Measurements from ENCODE around the gene FHOD3. TPM values are rescaled to one million over a fixed set of nuclear protein-coding genes. Genes with fewer than 3 reads are reported as not detected.

Gene FHOD3
- polyA plus RNA-seq, 4 donors = 0.22 to 8.1 (median 1.9) TPM

DNA sequence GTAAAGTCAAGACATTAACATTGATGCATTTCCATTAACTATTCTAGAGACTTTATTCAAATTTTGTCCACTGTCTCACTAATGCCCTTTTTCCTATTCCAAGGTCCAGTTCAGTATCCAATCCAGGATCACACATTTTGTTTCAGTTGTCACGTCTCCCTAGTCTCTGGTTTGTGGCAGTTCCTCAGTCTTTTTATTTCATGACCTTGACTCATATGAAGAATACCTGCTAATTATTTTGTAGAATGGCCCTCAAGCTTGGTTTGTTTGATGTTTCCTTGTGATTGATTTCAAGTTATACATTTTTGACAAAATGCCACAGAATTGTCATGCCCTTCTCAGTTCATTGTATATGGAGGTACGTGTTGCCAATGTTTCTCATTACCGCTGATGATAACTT, 145.2 kb downstream of the FHOD3 start:
- no peak overlapping the region for H3K27ac ChIP-seq (ENCODE audit: low read depth in 1 of 3, low read length in 2 of 3)
- H3K4me1 ChIP-seq (ENCODE audit: control insufficient read depth in 3 of 3, insufficient read depth in 2 of 3, low read depth in 1 of 3, low read length in 2 of 3) = no peaks in the 10 kb centered on the region
- no peak for DNase-seq
- no peaks in the 10 kb centered on the region for H3K36me3 ChIP-seq (ENCODE audit: control insufficient read depth in 3 of 3, insufficient read depth in 2 of 3, low read depth in 1 of 3, low read length in 3 of 3)
- H3K4me3 ChIP-seq (ENCODE audit: low read depth in 1 of 3, low read length in 3 of 3) = no peak overlapping the region
- H3K9me3 ChIP-seq (ENCODE audit: control insufficient read depth in 2 of 2, insufficient read depth in 1 of 2, low read depth in 1 of 2, low read length in 1 of 2) = no peaks in the 10 kb centered on the region
- FAIRE-seq = no peak
- 75 to 86% (median 80%) methylated on average over 3 of the region's 3 CpGs for WGBS, 3 donors
- no peaks in the 10 kb centered on the region for H3K27me3 ChIP-seq (ENCODE audit: control insufficient read depth in 3 of 3, insufficient read depth in 3 of 3, low read length in 3 of 3)

DNA sequence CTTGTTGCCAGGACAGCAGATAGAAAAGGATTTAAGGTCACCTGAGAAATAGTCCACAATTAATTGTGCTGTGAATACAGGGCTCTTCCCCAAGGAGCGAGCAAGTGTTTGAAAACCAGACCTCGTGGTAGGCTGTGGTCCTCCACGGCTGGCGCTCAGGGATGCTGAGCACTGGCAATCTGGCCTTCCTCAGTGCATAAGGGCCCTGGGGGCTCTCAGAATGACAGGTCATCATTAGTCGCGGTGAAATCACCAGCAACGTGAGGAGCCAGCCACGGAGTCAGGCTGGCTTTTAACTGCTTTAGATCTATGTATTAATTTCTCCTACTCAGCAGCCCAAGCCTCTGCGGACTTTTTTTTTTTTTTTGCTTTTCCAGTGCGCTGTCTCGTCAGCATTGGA, 148.5 kb downstream of the FHOD3 start:
- 70 to 88% (median 77%) methylated on average over 11 of the region's 11 CpGs for WGBS, 3 donors
- no peaks in the 10 kb centered on the region for H3K27me3 ChIP-seq (ENCODE audit: control insufficient read depth in 3 of 3, insufficient read depth in 3 of 3, low read length in 3 of 3)
- DNase-seq = no peak
- no peaks in the 10 kb centered on the region for H3K36me3 ChIP-seq (ENCODE audit: control insufficient read depth in 3 of 3, insufficient read depth in 2 of 3, low read depth in 1 of 3, low read length in 3 of 3)
- no peak overlapping the region for H3K27ac ChIP-seq (ENCODE audit: low read depth in 1 of 3, low read length in 2 of 3)
- H3K9me3 ChIP-seq (ENCODE audit: control insufficient read depth in 2 of 2, insufficient read depth in 1 of 2, low read depth in 1 of 2, low read length in 1 of 2) = no peaks in the 10 kb centered on the region
- no peak for FAIRE-seq
- H3K4me1 ChIP-seq (ENCODE audit: control insufficient read depth in 3 of 3, insufficient read depth in 2 of 3, low read depth in 1 of 3, low read length in 2 of 3) = no peaks in the 10 kb centered on the region
- H3K4me3 ChIP-seq (ENCODE audit: low read depth in 1 of 3, low read length in 3 of 3) = no peak overlapping the region

DNA sequence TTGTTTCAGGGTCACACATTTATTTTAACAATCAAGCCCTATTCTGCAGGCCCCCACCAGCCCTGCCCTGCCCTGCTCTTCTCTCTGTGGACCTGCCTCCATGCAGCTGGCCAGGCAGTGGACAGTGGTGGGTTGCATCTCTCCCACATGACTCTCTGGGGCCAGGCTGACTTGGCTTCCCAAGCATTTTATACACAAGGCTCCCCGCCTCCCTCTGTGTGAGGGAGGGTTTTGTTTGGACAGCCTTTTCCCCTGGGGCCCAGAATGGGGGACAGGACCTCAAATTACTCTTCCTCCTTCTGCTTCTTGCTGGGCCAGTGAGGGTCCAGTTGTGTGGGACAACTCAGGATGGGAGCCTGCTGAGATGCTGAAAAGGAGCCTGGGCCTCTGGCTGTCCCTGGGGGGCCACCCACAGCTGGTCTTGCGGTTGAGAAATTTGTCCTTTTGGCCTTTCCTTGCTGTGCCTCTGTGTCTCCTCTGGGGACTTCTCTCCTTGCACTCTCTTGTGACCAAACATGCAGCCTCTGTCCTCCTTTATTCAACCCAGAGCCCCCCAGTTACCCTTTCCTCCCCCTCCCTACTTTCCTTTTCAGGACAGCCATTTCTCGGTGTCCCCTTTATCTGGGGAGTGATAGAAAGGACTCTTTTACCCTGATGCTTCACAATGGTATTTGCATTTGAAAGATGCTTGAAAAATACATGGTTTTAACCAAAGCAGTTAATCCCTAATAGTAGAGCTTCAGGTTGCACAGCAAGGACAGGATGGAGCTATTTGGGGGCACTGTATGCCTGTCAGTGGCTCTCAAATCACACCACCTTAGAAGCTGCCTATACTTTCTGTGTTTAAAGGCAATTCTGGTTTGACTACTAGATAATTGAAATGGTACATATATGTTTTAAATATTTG, 151.1 kb downstream of the FHOD3 start:
- Histone ChIP-seq H3K4me1 (ENCODE audit: control insufficient read depth in 3 of 3, insufficient read depth in 2 of 3, low read depth in 1 of 3, low read length in 2 of 3) (no peaks in the 10 kb centered on the region), H3K27me3 (ENCODE audit: control insufficient read depth in 3 of 3, insufficient read depth in 3 of 3, low read length in 3 of 3) (no peaks in the 10 kb centered on the region), H3K4me3 (ENCODE audit: low read depth in 1 of 3, low read length in 3 of 3) (no peak overlapping the region), H3K36me3 (ENCODE audit: control insufficient read depth in 3 of 3, insufficient read depth in 2 of 3, low read depth in 1 of 3, low read length in 3 of 3) (no peaks in the 10 kb centered on the region), H3K27ac (ENCODE audit: low read depth in 1 of 3, low read length in 2 of 3) (no peak overlapping the region), H3K9me3 (ENCODE audit: control insufficient read depth in 2 of 2, insufficient read depth in 1 of 2, low read depth in 1 of 2, low read length in 1 of 2) (peaks cover 0 to 2% of the 10 kb centered on the region in 2 donors)
- DNase-seq = no peak
- FAIRE-seq = no peak
- 70 to 82% (median 82%) methylated on average over 3 of the region's 3 CpGs for WGBS, 3 donors

DNA sequence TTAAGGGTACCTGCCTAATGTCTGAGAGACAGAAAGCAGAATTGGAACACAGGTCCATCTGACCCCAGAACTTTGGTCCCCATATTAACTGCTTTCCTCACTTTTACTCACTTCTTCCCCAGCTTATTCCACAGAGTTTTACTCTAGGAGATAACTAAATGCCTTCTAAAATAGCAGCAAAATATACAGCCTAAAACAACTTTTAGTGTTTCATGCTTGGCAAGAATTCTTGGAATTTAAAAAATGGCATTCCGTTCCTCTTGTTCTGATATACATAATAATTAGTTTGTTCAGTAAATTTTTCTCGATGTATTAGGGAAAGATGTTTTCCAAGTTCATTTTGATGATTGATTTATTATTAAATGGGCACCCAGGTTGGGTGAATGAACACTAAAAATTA, 151.9 kb downstream of the FHOD3 start:
- Histone ChIP-seq H3K27me3 (ENCODE audit: control insufficient read depth in 3 of 3, insufficient read depth in 3 of 3, low read length in 3 of 3) (peaks cover 0 to 3% (median 0%) of the 10 kb centered on the region in 3 donors), H3K4me3 (ENCODE audit: low read depth in 1 of 3, low read length in 3 of 3) (no peak overlapping the region), H3K4me1 (ENCODE audit: control insufficient read depth in 3 of 3, insufficient read depth in 2 of 3, low read depth in 1 of 3, low read length in 2 of 3) (no peaks in the 10 kb centered on the region), H3K27ac (ENCODE audit: low read depth in 1 of 3, low read length in 2 of 3) (no peak overlapping the region), H3K36me3 (ENCODE audit: control insufficient read depth in 3 of 3, insufficient read depth in 2 of 3, low read depth in 1 of 3, low read length in 3 of 3) (no peaks in the 10 kb centered on the region), H3K9me3 (ENCODE audit: control insufficient read depth in 2 of 2, insufficient read depth in 1 of 2, low read depth in 1 of 2, low read length in 1 of 2) (peaks cover 0 to 2% of the 10 kb centered on the region in 2 donors)
- DNase-seq = no peak
- FAIRE-seq = no peak
- 69 to 78% (median 78%) methylated on average over 2 of the region's 2 CpGs for WGBS, 3 donors

DNA sequence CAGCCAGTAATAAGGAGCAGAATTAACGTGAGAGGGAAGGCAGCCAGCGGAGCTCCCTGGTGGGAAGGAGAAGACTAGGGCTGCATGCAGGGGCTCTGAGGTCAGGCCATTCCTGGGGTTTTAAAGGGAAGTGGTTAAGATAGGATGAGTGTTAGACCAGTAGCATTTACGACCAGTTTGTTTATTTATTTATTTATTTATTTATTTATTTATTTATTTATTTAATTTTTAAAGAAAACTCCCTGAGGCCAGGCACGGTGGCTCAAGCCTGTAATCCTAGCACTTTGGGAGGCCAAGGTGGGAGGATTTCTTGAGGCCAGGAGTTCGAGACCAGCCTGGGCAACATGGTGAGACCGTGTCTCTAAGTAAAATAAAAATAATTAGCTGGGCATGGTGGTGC, 152.8 kb downstream of the FHOD3 start:
- Histone ChIP-seq H3K9me3 (ENCODE audit: control insufficient read depth in 2 of 2, insufficient read depth in 1 of 2, low read depth in 1 of 2, low read length in 1 of 2) (peaks cover 0 to 2% of the 10 kb centered on the region in 2 donors), H3K36me3 (ENCODE audit: control insufficient read depth in 3 of 3, insufficient read depth in 2 of 3, low read depth in 1 of 3, low read length in 3 of 3) (no peaks in the 10 kb centered on the region), H3K4me3 (ENCODE audit: low read depth in 1 of 3, low read length in 3 of 3) (no peak overlapping the region), H3K27me3 (ENCODE audit: control insufficient read depth in 3 of 3, insufficient read depth in 3 of 3, low read length in 3 of 3) (peaks cover 0 to 6% (median 3%) of the 10 kb centered on the region in 3 donors), H3K27ac (ENCODE audit: low read depth in 1 of 3, low read length in 2 of 3) (no peak overlapping the region), H3K4me1 (ENCODE audit: control insufficient read depth in 3 of 3, insufficient read depth in 2 of 3, low read depth in 1 of 3, low read length in 2 of 3) (no peaks in the 10 kb centered on the region)
- WGBS, 3 donors = 76 to 83% (median 79%) methylated on average over 6 of the region's 6 CpGs
- no peak for DNase-seq
- no peak for FAIRE-seq

DNA sequence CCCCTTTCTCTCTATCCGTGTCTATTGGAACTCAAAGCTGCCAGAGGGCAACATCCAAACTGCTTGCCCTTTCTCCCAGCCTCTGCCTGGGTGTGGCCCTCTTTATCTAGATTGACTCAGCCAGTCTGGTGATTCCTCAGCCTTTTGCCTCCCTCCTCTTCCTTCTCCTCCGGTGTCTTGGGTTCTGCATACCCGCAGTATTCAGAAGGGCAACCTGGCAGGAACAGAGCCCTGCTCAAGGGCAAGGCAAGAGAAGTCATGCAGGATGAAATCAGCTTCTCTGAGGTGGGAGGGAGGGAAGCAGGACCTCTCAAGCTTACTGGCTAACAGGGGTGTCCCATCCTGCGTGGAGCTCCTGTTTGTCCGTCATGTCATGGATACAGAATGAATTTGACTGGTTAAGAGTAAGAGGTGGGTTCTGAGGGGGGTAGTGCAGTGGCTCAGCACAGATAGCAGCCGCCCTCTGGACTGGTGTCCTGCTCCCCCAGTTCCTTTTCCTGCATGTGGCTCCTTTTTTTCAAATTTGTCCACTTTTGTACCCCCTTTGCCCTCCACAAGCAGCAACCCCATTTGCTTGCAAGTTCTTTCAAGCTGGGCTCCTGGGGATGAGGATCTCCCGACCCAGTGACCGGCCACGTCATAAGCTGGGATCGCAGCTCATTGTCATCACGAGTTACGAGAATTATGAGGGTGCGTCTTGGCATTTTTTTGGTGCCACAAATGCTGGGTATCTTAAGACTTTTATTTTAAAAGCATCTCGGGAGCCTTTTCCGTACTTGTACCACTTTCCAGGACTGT, 154.1 kb downstream of the FHOD3 start:
- peaks cover 0 to 6% (median 3%) of the 10 kb centered on the region in 3 donors for H3K27me3 ChIP-seq (ENCODE audit: control insufficient read depth in 3 of 3, insufficient read depth in 3 of 3, low read length in 3 of 3)
- H3K9me3 ChIP-seq (ENCODE audit: control insufficient read depth in 2 of 2, insufficient read depth in 1 of 2, low read depth in 1 of 2, low read length in 1 of 2) = peaks cover 0 to 2% of the 10 kb centered on the region in 2 donors
- 76 to 84% (median 84%) methylated on average over 15 of the region's 15 CpGs for WGBS, 3 donors
- H3K27ac ChIP-seq (ENCODE audit: low read depth in 1 of 3, low read length in 2 of 3) = no peak overlapping the region
- H3K4me3 ChIP-seq (ENCODE audit: low read depth in 1 of 3, low read length in 3 of 3) = no peak overlapping the region
- H3K36me3 ChIP-seq (ENCODE audit: control insufficient read depth in 3 of 3, insufficient read depth in 2 of 3, low read depth in 1 of 3, low read length in 3 of 3) = no peaks in the 10 kb centered on the region
- FAIRE-seq (no peak), DNase-seq (peak in 1 of 2 donors; percentile 27)
- H3K4me1 ChIP-seq (ENCODE audit: control insufficient read depth in 3 of 3, insufficient read depth in 2 of 3, low read depth in 1 of 3, low read length in 2 of 3) = no peaks in the 10 kb centered on the region

DNA sequence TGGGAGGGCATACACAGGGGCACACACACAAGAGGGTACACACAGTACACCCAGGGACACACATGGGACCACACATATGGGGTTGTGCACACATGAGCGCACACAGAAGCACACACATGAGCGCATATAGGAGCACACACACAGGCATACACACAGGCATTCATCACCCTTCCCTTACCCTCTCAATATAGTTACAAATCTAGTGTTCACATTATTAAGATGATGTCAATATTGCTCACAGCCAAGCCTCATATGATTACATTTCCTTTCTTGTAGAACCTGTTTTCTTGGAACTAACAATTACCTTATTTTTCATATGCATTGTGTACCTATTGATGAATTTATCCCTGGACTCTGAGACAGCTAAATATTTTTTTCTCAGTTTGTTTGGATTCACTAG, 156.7 kb downstream of the FHOD3 start:
- Histone ChIP-seq H3K4me3 (ENCODE audit: low read depth in 1 of 3, low read length in 3 of 3) (no peak overlapping the region), H3K27me3 (ENCODE audit: control insufficient read depth in 3 of 3, insufficient read depth in 3 of 3, low read length in 3 of 3) (peaks cover 0 to 7% (median 3%) of the 10 kb centered on the region in 3 donors), H3K4me1 (ENCODE audit: control insufficient read depth in 3 of 3, insufficient read depth in 2 of 3, low read depth in 1 of 3, low read length in 2 of 3) (no peaks in the 10 kb centered on the region), H3K27ac (ENCODE audit: low read depth in 1 of 3, low read length in 2 of 3) (no peak overlapping the region), H3K36me3 (ENCODE audit: control insufficient read depth in 3 of 3, insufficient read depth in 2 of 3, low read depth in 1 of 3, low read length in 3 of 3) (no peaks in the 10 kb centered on the region), H3K9me3 (ENCODE audit: control insufficient read depth in 2 of 2, insufficient read depth in 1 of 2, low read depth in 1 of 2, low read length in 1 of 2) (peaks cover 0 to 2% of the 10 kb centered on the region in 2 donors)
- DNase-seq (no peak), FAIRE-seq (no peak)
- 88 to 96% (median 91%) methylated on average over 2 of the region's 2 CpGs for WGBS, 3 donors

DNA sequence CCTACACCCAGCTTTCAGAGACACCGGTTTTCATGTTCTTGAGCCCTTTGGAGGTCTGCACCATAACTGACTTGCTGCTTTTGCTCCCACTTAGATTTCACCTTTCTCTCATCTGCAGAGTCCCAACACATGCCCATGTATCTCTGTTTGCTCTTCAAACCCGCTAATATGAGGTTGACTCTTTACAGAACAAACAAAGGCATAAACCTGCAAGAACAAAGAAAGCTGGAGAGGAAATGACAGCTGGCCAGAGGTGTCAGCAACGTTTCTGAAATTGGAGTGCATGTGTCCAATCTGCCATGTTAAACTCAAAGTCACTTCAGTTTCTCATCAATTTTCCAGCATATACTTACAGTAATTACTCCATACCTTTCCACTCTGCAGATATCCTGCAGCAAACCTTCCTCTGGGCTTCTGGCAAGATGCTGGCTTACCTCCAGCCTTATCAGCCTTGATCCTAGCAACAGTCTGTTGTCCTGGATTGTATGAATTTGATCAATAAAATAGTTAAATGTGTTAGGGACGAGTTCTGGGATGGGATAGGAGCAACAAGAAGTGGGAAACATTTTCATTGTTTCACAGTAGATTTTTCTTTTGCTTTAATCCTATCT, 157.4 kb downstream of the FHOD3 start:
- no peaks in the 10 kb centered on the region for H3K4me1 ChIP-seq (ENCODE audit: control insufficient read depth in 3 of 3, insufficient read depth in 2 of 3, low read depth in 1 of 3, low read length in 2 of 3)
- peaks cover 0 to 2% of the 10 kb centered on the region in 2 donors for H3K9me3 ChIP-seq (ENCODE audit: control insufficient read depth in 2 of 2, insufficient read depth in 1 of 2, low read depth in 1 of 2, low read length in 1 of 2)
- H3K36me3 ChIP-seq (ENCODE audit: control insufficient read depth in 3 of 3, insufficient read depth in 2 of 3, low read depth in 1 of 3, low read length in 3 of 3) = no peaks in the 10 kb centered on the region
- peaks cover 0 to 7% (median 3%) of the 10 kb centered on the region in 3 donors for H3K27me3 ChIP-seq (ENCODE audit: control insufficient read depth in 3 of 3, insufficient read depth in 3 of 3, low read length in 3 of 3)
- no peak for FAIRE-seq
- peak in 1 of 2 donors; percentile 7 for DNase-seq
- 10 to 46% (median 20%) methylated on average over 4 of the region's 4 CpGs for WGBS, 3 donors
- H3K27ac ChIP-seq (ENCODE audit: low read depth in 1 of 3, low read length in 2 of 3) = no peak overlapping the region
- no peak overlapping the region for H3K4me3 ChIP-seq (ENCODE audit: low read depth in 1 of 3, low read length in 3 of 3)

Data from small intestine (tissue), 7 donors.